KMS-11 (cell line): Measurements from ENCODE around the gene MCM7.
"Not testable (repeated sequence)": the region's sequence is repeated elsewhere in the genome, so short reads cannot be mapped to it uniquely, and the experiment has no call there.

Experiments
- H2AFZ ChIP-seq: fragments of 200-600 bp; sonication (generic); 2 replicates; pipeline ENCODE4 v1.6.1; 2016; ENCODE audit warnings: antibody characterized with exemption, mixed run types, low read depth
- H3K27ac ChIP-seq: fragments of 200-600 bp; sonication (generic); 2 replicates; pipeline ENCODE4 v1.6.1; 2016; ENCODE audit warnings: mild to moderate bottlenecking, mixed run types
- H3K27me3 ChIP-seq: fragments of 200-600 bp; sonication (generic); 2 replicates; pipeline ENCODE4 v1.6.1; 2017; ENCODE audit warnings: mild to moderate bottlenecking, low read depth, mixed run types, moderate library complexity; ENCODE audit not compliant: insufficient read depth
- H3K36me3 ChIP-seq: fragments of 200-600 bp; sonication (generic); 2 replicates; pipeline ENCODE4 v1.6.1; 2017; ENCODE audit warnings: mild to moderate bottlenecking, mixed run types; ENCODE audit not compliant: insufficient read depth
- H3K4me1 ChIP-seq: fragments of 200-600 bp; sonication (generic); 2 replicates; pipeline ENCODE4 v1.6.1; 2016; ENCODE audit warnings: mild to moderate bottlenecking, low read depth, mixed run types; ENCODE audit not compliant: poor library complexity, severe bottlenecking
- H3K4me2 ChIP-seq: fragments of 200-600 bp; sonication (generic); 2 replicates; pipeline ENCODE4 v1.7.0; 2016; ENCODE audit warnings: mild to moderate bottlenecking, mixed run types
- H3K4me3 ChIP-seq: fragments of 200-600 bp; sonication (generic); IDR thresholded peaks from 2 replicates; pipeline ENCODE4 v1.6.1; 2017; ENCODE audit warnings: low read depth, low read length, mixed read lengths; ENCODE audit not compliant: insufficient read depth
- H3K79me2 ChIP-seq: fragments of 200-600 bp; sonication (generic); 2 replicates; pipeline ENCODE4 v1.6.1; 2016; ENCODE audit warnings: low read depth, mixed run types; ENCODE audit not compliant: insufficient read depth
- H3K9ac ChIP-seq: fragments of 200-600 bp; sonication (generic); 2 replicates; pipeline ENCODE4 v1.6.1; 2016; ENCODE audit warnings: mild to moderate bottlenecking, mixed run types
- H4K20me1 ChIP-seq: fragments of 200-600 bp; sonication (generic); 2 replicates; pipeline ENCODE4 v1.6.1; 2016; ENCODE audit warnings: mild to moderate bottlenecking, mixed run types; ENCODE audit not compliant: insufficient read depth
- CTCF ChIP-seq: fragments of 200-600 bp; sonication (generic); conservative IDR thresholded peaks from 2 replicates; pipeline ENCODE4 v1.6.1; 2017; ENCODE audit warnings: low read depth, mild to moderate bottlenecking, antibody characterized with exemption, low read length, moderate library complexity, mixed read lengths

MCM7 gene

GRCh38 chr7:100132126-100132525 is 30.9 kb upstream of the MCM7 start:
- TF ChIP-seq CTCF, result no peak
- H2AFZ ChIP-seq, result no peak overlapping the region
- no peaks in the 10 kb centered on the region for H4K20me1 ChIP-seq
- no peaks in the 10 kb centered on the region for H3K36me3 ChIP-seq
- H3K4me3 ChIP-seq, result no peak overlapping the region
- H3K79me2 ChIP-seq, result no peaks in the 10 kb centered on the region
- H3K9ac ChIP-seq, result no peak overlapping the region
- no peak overlapping the region for H3K4me2 ChIP-seq
- H3K27ac ChIP-seq, result no peak overlapping the region
- peaks cover 43% of the 10 kb centered on the region for H3K4me1 ChIP-seq
- H3K27me3 ChIP-seq, result peaks cover 4% of the 10 kb centered on the region; the same call in 1 of the 2 replicates

- Histone ChIP-seq H3K4me1 (peaks cover 44% of the 10 kb centered on the region), H3K27me3 (peaks cover 4% of the 10 kb centered on the region; the same call in 1 of the 2 replicates), H3K27ac (no peak overlapping the region), H4K20me1 (no peaks in the 10 kb centered on the region), H3K9ac (no peak overlapping the region), H3K79me2 (0 out of 2 replicates have a peak, but pooled peaks cover under 1% of the 10 kb centered on the region), H3K4me3 (no peak overlapping the region), H3K36me3 (no peaks in the 10 kb centered on the region), H2AFZ (peak overlapping the region; percentile 56), H3K4me2 (peak overlapping the region; percentile 19; the same call in 1 of the 2 replicates)
- peak; percentile 84 for TF ChIP-seq CTCF
Observed at GRCh38 chr7:100130608-100131453, 29.6 kb upstream of the MCM7 start.

GRCh38 chr7:100130220-100130607 is 29.0 kb upstream of the MCM7 start:
- not testable (repeated sequence) for H4K20me1 ChIP-seq, H3K4me3 ChIP-seq, H3K79me2 ChIP-seq, H3K27me3 ChIP-seq, H3K27ac ChIP-seq, H2AFZ ChIP-seq, H3K9ac ChIP-seq, H3K36me3 ChIP-seq
- Histone ChIP-seq H3K4me1 (peaks cover 51% of the 10 kb centered on the region), H3K4me2 (peak overlapping the region; percentile 19; the same call in 1 of the 2 replicates)

- Histone ChIP-seq H3K36me3 (no peaks in the 10 kb centered on the region), H3K27me3 (peaks cover 4% of the 10 kb centered on the region; the same call in 1 of the 2 replicates), H4K20me1 (no peaks in the 10 kb centered on the region), H3K9ac (no peak overlapping the region), H3K27ac (no peak overlapping the region), H2AFZ (peak overlapping the region; percentile 91; the same call in 1 of the 2 replicates), H3K79me2 (0 out of 2 replicates have a peak, but pooled peaks cover 6% of the 10 kb centered on the region), H3K4me3 (no peak overlapping the region), H3K4me2 (peak overlapping the region; percentile 83; the same call in 1 of the 2 replicates), H3K4me1 (peaks cover 53% of the 10 kb centered on the region)
- no peak for TF ChIP-seq CTCF
Observed at GRCh38 chr7:100128637-100128963, 27.4 kb upstream of the MCM7 start.
